Activated CD8-positive, alpha-beta memory T cell treated with anti-CD3 and anti-CD28 coated beads, Interleukin-2, amount 10 ng/mL, durations not matched to agents 7 days and 5 days (primary cell): ENCODE measurements around the gene TNFAIP1. TPM values are rescaled to one million over a fixed set of nuclear protein-coding genes. Genes with fewer than 3 reads are reported as not detected.
"Not testable (repeated sequence)": the region's sequence is repeated elsewhere in the genome, so short reads cannot be mapped to it uniquely, and the experiment has no call there.

Source experiments
- ATAC-seq: fragments of 150-1000 bp; cut with Tn5 transposase; one replicate; pipeline ENCODE4 v1.10.0; 2021; ENCODE audit warnings: moderate library complexity
- CTCF ChIA-PET: fragments of 350-600 bp; sonication (Branson Sonifier 250); formaldehyde crosslinking; loops from one replicate; lab custom pipeline; 2021; ENCODE audit warnings: antibody characterized with exemption; lab: Charles Lee
- DNase-seq: peaks from one replicate; pipeline ENCODE4 v3.0.0-alpha.2; 2020
- H3K27ac Mint-ChIP-seq: one replicate; pipeline ENCODE4 v1.8.0; 2021; ENCODE audit warnings: mild to moderate bottlenecking, mixed read lengths
- H3K27me3 Mint-ChIP-seq: one replicate; pipeline ENCODE4 v1.8.0; 2021; ENCODE audit warnings: mixed read lengths
- H3K36me3 Mint-ChIP-seq: one replicate; pipeline ENCODE4 v1.8.0; 2021; ENCODE audit warnings: mild to moderate bottlenecking, mixed read lengths
- H3K4me1 Mint-ChIP-seq: one replicate; pipeline ENCODE4 v1.8.0; 2021; ENCODE audit warnings: mixed read lengths
- H3K4me3 Mint-ChIP-seq: one replicate; pipeline ENCODE4 v1.8.0; 2021; ENCODE audit warnings: mild to moderate bottlenecking, moderate library complexity, mixed read lengths
- H3K9me3 Mint-ChIP-seq: one replicate; pipeline ENCODE4 v1.8.0; 2022; ENCODE audit warnings: low read depth, mixed read lengths
- total RNA-seq, 2 experiments: library from RNA; stranded (reverse); gene quantifications; one replicate each; pipeline ENCODE4 v1.2.3, GENCODE V29; 2021

Gene TNFAIP1
- total RNA-seq, 2 experiments from 2014 or later, result 19.5 to 22.2 TPM

- CTCF ChIA-PET, result interaction anchor here (0.9 kb wide), 1 partner anchor 11 kb away, joined by 3 read pairs; no protein-coding TSS in a partner anchor
- Mint-ChIP-seq H3K27me3 (no peaks in the 10 kb centered on the region), H3K27ac (no peak overlapping the region), H3K36me3 (peaks cover 26% of the 10 kb centered on the region), H3K4me3 (no peak overlapping the region), H3K9me3 (no peaks in the 10 kb centered on the region), H3K4me1 (peaks cover 26% of the 10 kb centered on the region)
- ATAC-seq (no peak), DNase-seq (peak; percentile 35)
These were observed 7.2 kb upstream of the TNFAIP1 start for GRCh38 chr17:28328325-28328724.

- CTCF ChIA-PET, result no interaction called here
- no peak overlapping the region for H3K27ac Mint-ChIP-seq
These were observed 4.9 kb upstream of the TNFAIP1 start for GRCh38 chr17:28330671-28331070.

GRCh38 chr17:28331891-28332420 is 3.6 kb upstream of the TNFAIP1 start:
- Mint-ChIP-seq H3K27me3 (no peaks in the 10 kb centered on the region), H3K4me3 (no peak overlapping the region), H3K36me3 (peaks cover 16% of the 10 kb centered on the region), H3K9me3 (no peaks in the 10 kb centered on the region), H3K4me1 (peaks cover 38% of the 10 kb centered on the region), H3K27ac (no peak overlapping the region)
- DNase-seq (peak; percentile 31), ATAC-seq (no peak)
- CTCF ChIA-PET, result no interaction called here

More at GRCh38 chr17:28330671-28331070, 4.9 kb upstream of the TNFAIP1 start:
- ATAC-seq (no peak), DNase-seq (peak; percentile 34)
- Mint-ChIP-seq H3K4me3 (no peak overlapping the region), H3K9me3 (no peaks in the 10 kb centered on the region), H3K27me3 (no peaks in the 10 kb centered on the region), H3K4me1 (peaks cover 38% of the 10 kb centered on the region), H3K36me3 (peaks cover 24% of the 10 kb centered on the region)

- H3K4me1 Mint-ChIP-seq, result peaks cover 36% of the 10 kb centered on the region
- DNase-seq (no peak), ATAC-seq (no peak)
- H3K36me3 Mint-ChIP-seq, result peaks cover 5% of the 10 kb centered on the region
- H3K27ac Mint-ChIP-seq, result no peak overlapping the region
- CTCF ChIA-PET, result interaction anchor here (4.3 kb wide), 1 partner anchor 13 kb away, joined by 31 read pairs; the partner anchor contains the start of gene TMEM97
- no peaks in the 10 kb centered on the region for H3K27me3 Mint-ChIP-seq
- no peaks in the 10 kb centered on the region for H3K9me3 Mint-ChIP-seq
- no peak overlapping the region for H3K4me3 Mint-ChIP-seq
These were observed 2.3 kb upstream of the TNFAIP1 start for GRCh38 chr17:28333083-28333746.

- ATAC-seq (no peak), DNase-seq (no peak)
- H3K36me3 Mint-ChIP-seq, result peaks cover under 1% of the 10 kb centered on the region
- peak overlapping the region; percentile 97 for H3K4me3 Mint-ChIP-seq
- peak overlapping the region; percentile 92 for H3K27ac Mint-ChIP-seq
- H3K27me3 Mint-ChIP-seq, result no peaks in the 10 kb centered on the region
- peaks cover 36% of the 10 kb centered on the region for H3K4me1 Mint-ChIP-seq
- CTCF ChIA-PET, result interaction anchor here (2.5 to 4.3 kb wide), 2 partner anchors 14 to 83 kb away, joined by 10 to 31 read pairs; partner anchors contain the start of gene TMEM97
- H3K9me3 Mint-ChIP-seq, result no peaks in the 10 kb centered on the region
These were observed 1.4 kb upstream of the TNFAIP1 start for GRCh38 chr17:28334171-28334570.

- Mint-ChIP-seq H3K36me3 (no peaks in the 10 kb centered on the region), H3K4me1 (peaks cover 36% of the 10 kb centered on the region), H3K4me3 (peak overlapping the region; percentile 97), H3K27ac (peak overlapping the region; percentile 92), H3K9me3 (no peaks in the 10 kb centered on the region), H3K27me3 (no peaks in the 10 kb centered on the region)
- CTCF ChIA-PET, result interaction anchor here (0.9 to 4.3 kb wide), 12 partner anchors 8 to 575 kb away, joined by 3 to 31 read pairs (median 4); partner anchors contain the start of genes POLDIP2 and TMEM97
- no peak for ATAC-seq
- DNase-seq, result no peak
These were observed 828 bp upstream of the TNFAIP1 start for GRCh38 chr17:28334666-28335200.

- DNase-seq (peak; percentile 52), ATAC-seq (no peak)
- Mint-ChIP-seq H3K27ac (peak overlapping the region; percentile 92), H3K27me3 (no peaks in the 10 kb centered on the region), H3K4me3 (peak overlapping the region; percentile 97), H3K36me3 (peaks cover 7% of the 10 kb centered on the region), H3K4me1 (peaks cover 36% of the 10 kb centered on the region), H3K9me3 (no peaks in the 10 kb centered on the region)
- CTCF ChIA-PET, result interaction anchor here (0.6 to 4.3 kb wide), 17 partner anchors 9 to 686 kb away, joined by 3 to 31 read pairs (median 3); partner anchors contain the start of genes BLTP2, POLDIP2 and TMEM97
These were observed 654 bp downstream of the TNFAIP1 start for GRCh38 chr17:28335959-28336871.

GRCh38 chr17:28338056-28338768 is 2.7 kb downstream of the TNFAIP1 start:
- ATAC-seq (no peak), DNase-seq (no peak)
- peaks cover 13% of the 10 kb centered on the region for H3K36me3 Mint-ChIP-seq
- no peaks in the 10 kb centered on the region for H3K27me3 Mint-ChIP-seq
- peaks cover 33% of the 10 kb centered on the region for H3K4me1 Mint-ChIP-seq
- H3K9me3 Mint-ChIP-seq, result no peaks in the 10 kb centered on the region
- no peak overlapping the region for H3K4me3 Mint-ChIP-seq
- H3K27ac Mint-ChIP-seq, result no peak overlapping the region
- CTCF ChIA-PET, result interaction anchor here (1.2 to 2.0 kb wide), 3 partner anchors 20 to 533 kb away, joined by 3 to 5 read pairs (median 4); partner anchors contain the start of gene POLDIP2

- not testable (repeated sequence) for H3K27me3 Mint-ChIP-seq, H3K27ac Mint-ChIP-seq, H3K4me3 Mint-ChIP-seq, ATAC-seq, H3K9me3 Mint-ChIP-seq, DNase-seq
- Mint-ChIP-seq H3K4me1 (peaks cover 32% of the 10 kb centered on the region), H3K36me3 (peaks cover 13% of the 10 kb centered on the region)
- CTCF ChIA-PET, result interaction anchor here (1.2 to 2.0 kb wide), 3 partner anchors 16 to 533 kb away, joined by 3 to 5 read pairs (median 3); no protein-coding TSS in a partner anchor
These were observed 3.2 kb downstream of the TNFAIP1 start for GRCh38 chr17:28338769-28339212.

GRCh38 chr17:28339431-28339830 is 3.9 kb downstream of the TNFAIP1 start:
- Mint-ChIP-seq H3K27me3 (no peaks in the 10 kb centered on the region), H3K9me3 (no peaks in the 10 kb centered on the region), H3K27ac (no peak overlapping the region), H3K36me3 (peaks cover 13% of the 10 kb centered on the region), H3K4me1 (peaks cover 26% of the 10 kb centered on the region), H3K4me3 (no peak overlapping the region)
- ATAC-seq (no peak), DNase-seq (no peak)
- CTCF ChIA-PET, result interaction anchor here (1.2 to 2.0 kb wide), 2 partner anchors 15 to 77 kb away, joined by 3 to 5 read pairs; no protein-coding TSS in a partner anchor

- CTCF ChIA-PET, result no interaction called here
- peaks cover 13% of the 10 kb centered on the region for H3K36me3 Mint-ChIP-seq
These were observed 4.8 kb downstream of the TNFAIP1 start for GRCh38 chr17:28340374-28340773.

GRCh38 chr17:28341516-28341915 is 6.0 kb downstream of the TNFAIP1 start:
- DNase-seq (no peak), ATAC-seq (no peak)
- Mint-ChIP-seq H3K9me3 (no peaks in the 10 kb centered on the region), H3K27me3 (no peaks in the 10 kb centered on the region), H3K4me3 (no peak overlapping the region), H3K36me3 (peaks cover 16% of the 10 kb centered on the region), H3K27ac (no peak overlapping the region), H3K4me1 (peaks cover 17% of the 10 kb centered on the region)
- CTCF ChIA-PET, result no interaction called here

More at GRCh38 chr17:28340374-28340773, 4.8 kb downstream of the TNFAIP1 start:
- Mint-ChIP-seq H3K4me1 (peaks cover 21% of the 10 kb centered on the region), H3K27ac (no peak overlapping the region), H3K27me3 (no peaks in the 10 kb centered on the region), H3K9me3 (no peaks in the 10 kb centered on the region), H3K4me3 (no peak overlapping the region)
- ATAC-seq (no peak), DNase-seq (no peak)
